ENCODE measurements around the gene HPGD. TPM values are rescaled to one million over a fixed set of nuclear protein-coding genes. Genes with fewer than 3 reads are reported as not detected.

The HPGD gene
- polyA plus RNA-seq, 1 donor (not counting 4 experiments of a cell fraction or from before 2014, with no cell fraction given): 0.75 TPM

DNA sequence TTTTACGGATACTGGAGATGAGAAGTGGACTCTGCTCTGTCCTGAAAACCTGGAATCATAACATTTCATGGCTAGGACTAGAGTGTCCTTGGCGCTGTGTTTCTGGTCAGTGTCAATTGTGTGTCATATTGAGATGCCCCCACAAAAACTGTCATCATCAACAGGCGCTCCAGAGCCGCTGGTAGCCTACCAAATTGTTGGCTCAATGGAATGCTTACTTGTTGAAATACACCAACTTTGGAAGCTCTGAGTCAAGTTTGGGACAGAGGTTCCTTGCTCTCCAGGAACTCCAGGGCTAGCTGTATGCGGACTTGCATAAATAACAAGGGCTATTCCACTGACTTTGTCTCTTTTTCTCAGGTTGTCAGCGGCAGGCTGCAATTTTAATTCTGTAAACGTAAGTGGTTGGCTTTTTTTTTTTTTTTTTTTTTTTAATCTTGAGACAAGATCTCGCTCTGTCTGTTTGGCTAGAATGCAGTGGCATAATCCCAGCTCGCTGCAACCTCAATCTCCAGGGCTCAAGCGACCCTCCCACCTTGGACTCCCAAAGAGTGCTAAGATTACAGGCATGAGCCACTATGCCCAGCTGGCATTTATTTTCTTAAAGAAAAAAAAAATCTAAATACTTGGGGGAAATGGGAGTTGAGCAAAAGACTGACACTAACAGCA, 871 bp upstream of the HPGD start:
- Histone ChIP-seq H4K20me1 (ENCODE audit: control insufficient read depth, extremely low read depth, insufficient read depth, low read length) (no peaks in the 10 kb centered on the region), H3K9ac (ENCODE audit: control insufficient read depth, extremely low read depth, insufficient read depth, low read length) (peak overlapping the region; percentile 63), H3K9me3 (ENCODE audit: control insufficient read depth, low read depth, low read length) (no peaks in the 10 kb centered on the region), H3K4me1 (ENCODE audit: control insufficient read depth, extremely low read depth, insufficient read depth, low read length) (peaks cover 11% of the 10 kb centered on the region), H3K9me1 (ENCODE audit: control insufficient read depth, extremely low read depth, insufficient read depth, low read length) (no peaks in the 10 kb centered on the region), H3K27me3 (ENCODE audit: control insufficient read depth, extremely low read depth, insufficient read depth, low read length) (peaks cover 3% of the 10 kb centered on the region), H3K36me3 (ENCODE audit: control insufficient read depth in 2 of 2, extremely low read depth in 1 of 2, insufficient read depth in 2 of 2, low read length in 2 of 2) (no peaks in the 10 kb centered on the region), H3K79me2 (ENCODE audit: control insufficient read depth, insufficient read depth, low read length) (no peaks in the 10 kb centered on the region), H3K4me2 (ENCODE audit: control insufficient read depth, extremely low read depth, insufficient read depth, low read depth, low read length) (peak overlapping the region; percentile 91), H3K27ac (ENCODE audit: control insufficient read depth, insufficient read depth, low read length) (no peak overlapping the region), H3K4me3 (ENCODE audit: control insufficient read depth in 2 of 3, extremely low read depth in 1 of 3, insufficient read depth in 2 of 3, low read depth in 1 of 3, low read length in 3 of 3) (peak overlapping the region; percentile 38 to 86 (median 85)), H2AFZ (ENCODE audit: control insufficient read depth, low read length) (peak overlapping the region; percentile 90)
- TF ChIP-seq CTCF (optimal IDR thresholded peaks at IDR 0.05 in 1 of 3, IDR thresholded peaks at IDR 0.05 in 1 of 3, conservative IDR thresholded peaks at IDR 0.05 in 1 of 3; ENCODE audit: extremely low read depth in 1 of 3, insufficient read depth in 2 of 3, low read length in 3 of 3) (no peak), EZH2 (IDR thresholded peaks at IDR 0.05; ENCODE audit: low read length) (no peak)
- dilution Hi-C loops (cut with MboI; ENCODE audit: extremely low pct_ligation_motif_present, low sequenced_read_pairs): no loop called here
- DNase-seq (ENCODE audit: low read depth, low spot score) (no peak), FAIRE-seq (peak; percentile 55)

DNA sequence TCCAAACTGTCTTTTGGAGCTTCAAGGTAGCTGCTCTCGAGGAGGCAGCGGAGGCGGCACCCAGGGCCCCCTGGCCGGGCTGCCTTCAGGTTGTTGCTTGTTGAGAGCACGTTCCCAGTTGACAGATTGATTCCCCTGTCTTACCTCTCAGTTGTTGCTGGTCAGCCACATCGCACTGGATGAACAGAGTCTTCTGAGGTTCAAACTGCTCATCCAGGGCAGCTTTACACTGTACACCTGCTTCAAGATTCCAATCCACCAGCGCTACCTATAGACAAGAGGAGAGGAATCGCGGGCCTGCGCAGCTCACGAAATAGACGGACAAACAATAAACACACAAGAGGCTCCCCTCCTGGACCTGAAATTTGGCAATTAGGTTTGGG, 497 bp downstream of the HPGD start:
- DNase-seq (ENCODE audit: low read depth, low spot score): no peak
- Histone ChIP-seq H3K9ac (ENCODE audit: control insufficient read depth, extremely low read depth, insufficient read depth, low read length) (peak overlapping the region; percentile 63), H3K79me2 (ENCODE audit: control insufficient read depth, insufficient read depth, low read length) (no peaks in the 10 kb centered on the region), H3K4me3 (ENCODE audit: control insufficient read depth in 2 of 3, extremely low read depth in 1 of 3, insufficient read depth in 2 of 3, low read depth in 1 of 3, low read length in 3 of 3) (peak overlapping the region; percentile 38 to 86 (median 85)), H2AFZ (ENCODE audit: control insufficient read depth, low read length) (peak overlapping the region; percentile 90), H4K20me1 (ENCODE audit: control insufficient read depth, extremely low read depth, insufficient read depth, low read length) (no peaks in the 10 kb centered on the region), H3K4me1 (ENCODE audit: control insufficient read depth, extremely low read depth, insufficient read depth, low read length) (peaks cover 11% of the 10 kb centered on the region), H3K9me1 (ENCODE audit: control insufficient read depth, extremely low read depth, insufficient read depth, low read length) (no peaks in the 10 kb centered on the region), H3K36me3 (ENCODE audit: control insufficient read depth in 2 of 2, extremely low read depth in 1 of 2, insufficient read depth in 2 of 2, low read length in 2 of 2) (no peaks in the 10 kb centered on the region), H3K27ac (ENCODE audit: control insufficient read depth, insufficient read depth, low read length) (no peak overlapping the region), H3K4me2 (ENCODE audit: control insufficient read depth, extremely low read depth, insufficient read depth, low read depth, low read length) (peak overlapping the region; percentile 91), H3K27me3 (ENCODE audit: control insufficient read depth, extremely low read depth, insufficient read depth, low read length) (peaks cover 3% of the 10 kb centered on the region), H3K9me3 (ENCODE audit: control insufficient read depth, low read depth, low read length) (no peaks in the 10 kb centered on the region)
- dilution Hi-C loops (cut with MboI; ENCODE audit: extremely low pct_ligation_motif_present, low sequenced_read_pairs): no loop called here
- TF ChIP-seq EZH2 (IDR thresholded peaks at IDR 0.05; ENCODE audit: low read length) (peak; percentile 33), CTCF (optimal IDR thresholded peaks at IDR 0.05 in 1 of 3, IDR thresholded peaks at IDR 0.05 in 1 of 3, conservative IDR thresholded peaks at IDR 0.05 in 1 of 3; ENCODE audit: extremely low read depth in 1 of 3, insufficient read depth in 2 of 3, low read length in 3 of 3) (peak in 1 of 3 experiments; percentile 45)
- peak; percentile 63 for FAIRE-seq

All from keratinocyte (primary cell).